ENCODE data around the gene PIANP. TPM values are rescaled to one million over a fixed set of nuclear protein-coding genes. Genes with fewer than 3 reads are reported as not detected.

Gene PIANP
- total and polyA plus RNA-seq, 5 donors from 2014 or later = 0.13 TPM; not detected in 4

DNA sequence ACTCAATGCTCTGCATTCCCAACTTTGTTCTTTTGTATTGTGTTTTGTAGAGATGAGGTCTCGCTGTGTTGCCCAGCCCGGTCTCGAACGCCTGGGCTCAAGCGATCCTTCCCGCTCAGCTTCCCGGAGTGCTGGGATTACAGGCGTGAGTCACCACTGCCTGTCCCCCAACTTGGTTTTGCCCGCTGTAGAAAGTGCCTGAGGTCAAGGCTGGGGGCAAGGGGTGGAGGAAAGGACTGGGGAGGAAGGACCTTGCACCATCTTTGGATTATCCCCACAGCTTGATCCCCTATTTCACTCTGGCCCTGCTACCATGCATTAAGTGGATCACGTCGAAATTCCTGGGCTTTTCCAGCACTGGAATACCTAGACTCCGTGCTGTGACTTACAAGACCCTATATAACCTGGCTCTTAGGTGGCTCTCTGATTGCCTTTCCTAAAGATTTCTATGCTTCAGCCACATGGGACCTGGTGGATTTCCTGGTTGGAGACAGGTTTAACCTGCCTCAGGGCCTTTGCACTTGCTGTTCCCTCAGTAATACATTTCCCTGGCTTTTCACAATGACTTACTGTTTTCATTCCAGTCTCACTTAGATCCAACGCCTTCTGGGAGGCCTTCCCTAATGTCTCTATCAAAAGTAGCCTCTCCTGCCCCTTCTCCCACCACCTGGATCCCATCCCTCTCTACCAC, 608 bp upstream of the PIANP start:
- H3K27ac Mint-ChIP-seq = peak overlapping the region in 1 of 3 donors; percentile 63
- peaks cover 69% of the 10 kb centered on the region for H3K27me3 Mint-ChIP-seq
- H3K9me3 ChIP-seq (ENCODE audit: control insufficient read depth in 2 of 2, low read length in 2 of 2) = peaks cover 3 to 5% of the 10 kb centered on the region in 2 experiments
- ATAC-seq (ENCODE audit: low read depth in 2 of 2) (no peak), DNase-seq (no peak)
- H3K4me3 Mint-ChIP-seq = peak overlapping the region; percentile 59 to 74 (median 70)
- H3K27me3 ChIP-seq (ENCODE audit: control insufficient read depth, insufficient read depth, low read length) = peaks cover 30% of the 10 kb centered on the region
- H3K27ac ChIP-seq (ENCODE audit: insufficient read depth, low read length, poor library complexity, severe bottlenecking) = no peak overlapping the region
- H3K36me3 ChIP-seq (ENCODE audit: control insufficient read depth, insufficient read depth, low read length) = no peaks in the 10 kb centered on the region
- H3K4me1 ChIP-seq (ENCODE audit: control insufficient read depth, insufficient read depth, low read length, poor library complexity, severe bottlenecking) = peaks cover 13% of the 10 kb centered on the region
- peaks cover 0 to 4% (median 0%) of the 10 kb centered on the region in 7 donors for H3K9me3 Mint-ChIP-seq
- H3K4me1 Mint-ChIP-seq = peaks cover 0 to 30% (median 7%) of the 10 kb centered on the region in 4 donors
- no peaks in the 10 kb centered on the region for H3K36me3 Mint-ChIP-seq
- peak overlapping the region; percentile 15 for H3K4me3 ChIP-seq (ENCODE audit: low read depth, low read length)

DNA sequence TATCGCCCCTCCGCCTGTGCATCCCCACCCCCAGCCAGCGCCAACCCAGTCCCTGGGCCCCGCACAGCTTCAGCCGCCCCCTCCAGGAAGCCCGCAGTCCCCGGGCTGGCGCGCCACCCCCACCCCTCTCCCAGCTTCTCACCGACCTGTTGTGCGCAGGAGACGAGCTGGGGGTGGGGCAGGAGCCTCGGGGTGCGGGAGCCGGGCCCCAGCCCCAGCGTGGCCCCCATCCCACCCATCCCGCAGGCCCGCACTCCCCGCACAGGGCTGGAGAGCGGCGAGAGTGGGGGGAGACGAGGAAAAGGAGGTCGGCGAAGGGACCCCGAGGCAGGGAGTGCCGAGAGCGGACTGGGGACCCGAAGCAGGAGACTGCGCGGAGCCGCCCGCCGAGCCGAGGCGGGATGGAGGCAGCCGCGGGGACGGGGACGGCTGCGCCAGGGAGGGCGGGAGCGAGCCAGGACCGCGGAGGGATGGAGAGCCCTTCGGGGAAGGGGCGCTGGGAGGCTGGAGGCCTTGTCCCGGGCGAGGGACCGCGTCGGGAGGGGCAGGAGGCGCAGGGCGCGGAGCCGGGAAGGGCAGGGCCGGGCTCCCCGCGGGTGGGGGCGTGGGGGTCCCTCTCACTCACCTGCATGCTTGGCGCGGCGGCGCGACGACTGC, 498 bp downstream of the PIANP start:
- no peak overlapping the region for H3K4me3 ChIP-seq (ENCODE audit: low read depth, low read length)
- ATAC-seq (ENCODE audit: low read depth in 2 of 2) (peak in 1 of 2 donors; percentile 3), DNase-seq (no peak)
- no peak overlapping the region for H3K27ac ChIP-seq (ENCODE audit: insufficient read depth, low read length, poor library complexity, severe bottlenecking)
- peaks cover 30% of the 10 kb centered on the region for H3K27me3 ChIP-seq (ENCODE audit: control insufficient read depth, insufficient read depth, low read length)
- peaks cover 13% of the 10 kb centered on the region for H3K4me1 ChIP-seq (ENCODE audit: control insufficient read depth, insufficient read depth, low read length, poor library complexity, severe bottlenecking)
- Mint-ChIP-seq H3K4me1 (peaks cover 0 to 32% (median 7%) of the 10 kb centered on the region in 4 donors), H3K9me3 (peaks cover 0 to 4% (median 0%) of the 10 kb centered on the region in 7 donors), H3K4me3 (peak overlapping the region in 3 of 4 donors; percentile 46 to 76 (median 65)), H3K36me3 (no peaks in the 10 kb centered on the region), H3K27me3 (peaks cover 72% of the 10 kb centered on the region), H3K27ac (no peak overlapping the region)
- peaks cover 3 to 5% of the 10 kb centered on the region in 2 experiments for H3K9me3 ChIP-seq (ENCODE audit: control insufficient read depth in 2 of 2, low read length in 2 of 2)
- H3K36me3 ChIP-seq (ENCODE audit: control insufficient read depth, insufficient read depth, low read length) = no peaks in the 10 kb centered on the region

DNA sequence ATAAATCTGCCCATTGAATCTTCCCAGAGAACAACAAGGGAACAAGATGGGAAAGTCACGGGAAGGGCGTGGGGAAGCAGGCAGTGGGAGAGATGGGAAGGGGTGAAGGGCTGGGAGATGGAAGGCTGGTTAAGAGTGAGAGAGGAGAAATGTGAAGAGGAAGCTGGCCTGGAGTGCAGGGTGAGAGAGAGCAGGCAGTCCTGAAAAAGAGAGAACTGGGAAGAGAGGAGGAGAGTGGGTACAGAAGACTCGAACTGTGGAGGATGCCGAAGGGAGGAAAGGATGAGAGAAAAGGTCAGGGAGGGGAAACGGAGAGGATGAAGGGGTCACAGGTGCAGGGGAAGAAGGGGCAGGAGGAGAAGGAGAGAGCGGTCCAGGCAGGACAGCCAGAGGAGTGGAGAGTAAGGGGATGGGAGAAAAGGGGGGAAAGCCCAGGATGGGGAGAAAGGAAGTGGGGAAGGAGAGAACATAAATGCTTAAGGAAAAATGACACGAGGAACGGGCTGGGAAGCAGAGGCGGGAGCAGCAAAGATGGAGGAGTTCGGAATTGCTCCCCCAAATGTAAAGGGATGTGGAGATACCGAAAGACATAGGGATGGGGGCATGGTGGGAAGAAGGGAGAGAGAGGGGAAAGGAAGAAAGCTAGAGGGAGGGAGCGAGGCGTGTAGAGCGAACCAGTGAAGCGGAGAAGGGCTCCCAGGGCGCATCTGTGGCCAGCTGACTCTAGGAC, 1.2 kb downstream of the PIANP start:
- no peaks in the 10 kb centered on the region for H3K36me3 Mint-ChIP-seq
- no peak for ATAC-seq (ENCODE audit: low read depth in 2 of 2)
- no peak for DNase-seq
- Histone ChIP-seq H3K9me3 (ENCODE audit: control insufficient read depth in 2 of 2, low read length in 2 of 2) (peaks cover 3 to 5% of the 10 kb centered on the region in 2 experiments), H3K4me3 (ENCODE audit: low read depth, low read length) (no peak overlapping the region), H3K36me3 (ENCODE audit: control insufficient read depth, insufficient read depth, low read length) (no peaks in the 10 kb centered on the region), H3K27me3 (ENCODE audit: control insufficient read depth, insufficient read depth, low read length) (peaks cover 30% of the 10 kb centered on the region), H3K4me1 (ENCODE audit: control insufficient read depth, insufficient read depth, low read length, poor library complexity, severe bottlenecking) (peaks cover 13% of the 10 kb centered on the region), H3K27ac (ENCODE audit: insufficient read depth, low read length, poor library complexity, severe bottlenecking) (no peak overlapping the region)
- H3K9me3 Mint-ChIP-seq = peaks cover 0 to 4% (median 0%) of the 10 kb centered on the region in 7 donors
- H3K4me3 Mint-ChIP-seq = peak overlapping the region; percentile 28 to 76 (median 70)
- H3K4me1 Mint-ChIP-seq = peaks cover 0 to 32% (median 7%) of the 10 kb centered on the region in 4 donors
- H3K27ac Mint-ChIP-seq = peak overlapping the region in 2 of 3 donors; percentile 43 to 80
- H3K27me3 Mint-ChIP-seq = peaks cover 65% of the 10 kb centered on the region

DNA sequence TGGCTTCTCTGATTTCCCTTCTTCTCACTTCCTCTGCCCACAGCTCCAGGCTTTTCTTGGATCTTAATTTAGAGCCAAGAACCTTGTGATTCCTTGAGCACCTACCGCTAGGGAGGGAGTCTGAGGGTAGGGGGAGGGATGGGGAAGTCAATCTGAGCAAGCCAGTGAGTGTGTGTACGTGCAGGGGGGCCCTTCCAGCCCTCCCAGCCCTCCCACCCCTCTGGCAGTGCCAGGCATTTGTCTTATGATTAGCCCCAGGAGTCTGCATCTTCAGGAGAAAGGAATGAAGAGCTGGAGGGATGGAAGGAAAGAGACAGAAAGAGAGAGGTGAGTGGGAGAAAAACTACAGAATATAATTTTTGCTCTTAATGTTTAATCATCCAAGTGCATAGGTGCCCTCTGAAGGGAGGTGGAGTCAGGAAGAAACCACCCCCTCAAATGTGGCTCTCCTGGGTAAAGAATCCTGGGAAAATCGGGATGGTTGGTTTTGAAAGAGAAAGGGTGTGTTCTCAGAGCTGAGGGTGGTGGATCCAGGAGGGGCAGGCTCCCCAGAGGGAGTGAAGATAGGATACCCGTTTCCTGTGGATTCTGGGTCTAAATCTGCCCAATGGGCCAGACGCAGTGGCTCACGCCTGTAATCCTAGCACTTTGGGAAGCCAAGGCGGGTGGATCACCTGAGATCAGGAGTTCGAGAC, 2.1 kb downstream of the PIANP start:
- Histone ChIP-seq H3K4me3 (ENCODE audit: low read depth, low read length) (no peak overlapping the region), H3K9me3 (ENCODE audit: control insufficient read depth in 2 of 2, low read length in 2 of 2) (peaks cover 3 to 5% of the 10 kb centered on the region in 2 experiments), H3K27ac (ENCODE audit: insufficient read depth, low read length, poor library complexity, severe bottlenecking) (no peak overlapping the region), H3K27me3 (ENCODE audit: control insufficient read depth, insufficient read depth, low read length) (peaks cover 23% of the 10 kb centered on the region), H3K36me3 (ENCODE audit: control insufficient read depth, insufficient read depth, low read length) (no peaks in the 10 kb centered on the region), H3K4me1 (ENCODE audit: control insufficient read depth, insufficient read depth, low read length, poor library complexity, severe bottlenecking) (peaks cover 13% of the 10 kb centered on the region)
- DNase-seq = no peak
- Mint-ChIP-seq H3K4me3 (peak overlapping the region in 3 of 4 donors; percentile 28 to 74 (median 57)), H3K9me3 (peaks cover 0 to 4% (median 0%) of the 10 kb centered on the region in 7 donors), H3K27ac (peak overlapping the region in 1 of 3 donors; percentile 73), H3K36me3 (no peaks in the 10 kb centered on the region), H3K4me1 (peaks cover 0 to 32% (median 7%) of the 10 kb centered on the region in 4 donors), H3K27me3 (peaks cover 59% of the 10 kb centered on the region)
- no peak for ATAC-seq (ENCODE audit: low read depth in 2 of 2)

DNA sequence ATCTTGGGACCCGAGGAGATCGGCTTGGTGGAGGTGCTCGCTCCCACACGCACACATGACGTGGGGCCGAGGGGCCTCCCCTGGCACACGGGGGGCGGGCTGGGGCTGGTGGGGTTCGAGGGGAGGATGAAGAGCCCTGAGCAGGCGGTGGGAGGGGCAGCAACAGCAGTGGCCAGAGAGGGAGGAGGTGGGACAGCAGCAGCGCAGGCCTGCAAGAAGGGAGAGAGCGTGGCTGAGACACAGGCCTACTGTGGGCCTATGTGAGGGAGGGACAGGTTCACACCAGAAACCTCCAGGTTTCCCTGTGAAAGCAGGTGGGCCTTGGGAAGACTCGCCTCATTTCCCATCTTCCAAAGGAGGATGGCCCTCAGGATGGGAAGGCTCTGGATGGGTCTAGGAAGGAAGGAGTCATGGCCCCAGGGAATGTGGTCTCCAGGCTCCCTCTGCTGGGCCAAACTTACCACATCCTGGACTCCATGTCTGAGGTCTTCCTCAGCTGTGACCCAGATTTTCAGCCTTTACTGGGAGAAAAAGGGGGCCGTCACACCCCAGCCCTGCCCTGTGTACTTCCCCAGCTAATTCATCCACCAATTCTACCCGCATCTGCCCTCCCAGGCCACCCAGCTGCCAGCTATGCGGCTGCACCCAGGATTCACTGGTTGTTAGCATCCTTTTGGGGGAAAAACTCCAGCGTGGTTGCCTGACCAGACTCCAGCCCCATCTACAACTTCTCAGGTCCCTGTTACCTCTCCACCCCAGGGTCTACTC, 2.8 kb downstream of the PIANP start:
- Mint-ChIP-seq H3K36me3 (no peaks in the 10 kb centered on the region), H3K4me1 (peaks cover 0 to 35% (median 8%) of the 10 kb centered on the region in 4 donors), H3K27ac (peak overlapping the region in 1 of 3 donors; percentile 73), H3K27me3 (peaks cover 51% of the 10 kb centered on the region), H3K9me3 (peaks cover 0 to 4% (median 0%) of the 10 kb centered on the region in 7 donors), H3K4me3 (peak overlapping the region in 2 of 4 donors; percentile 26 to 59)
- peaks cover 13% of the 10 kb centered on the region for H3K4me1 ChIP-seq (ENCODE audit: control insufficient read depth, insufficient read depth, low read length, poor library complexity, severe bottlenecking)
- H3K9me3 ChIP-seq (ENCODE audit: control insufficient read depth in 2 of 2, low read length in 2 of 2) = peaks cover 3 to 5% of the 10 kb centered on the region in 2 experiments
- no peaks in the 10 kb centered on the region for H3K36me3 ChIP-seq (ENCODE audit: control insufficient read depth, insufficient read depth, low read length)
- peak in 1 of 3 donors; percentile 38 for DNase-seq
- peaks cover 21% of the 10 kb centered on the region for H3K27me3 ChIP-seq (ENCODE audit: control insufficient read depth, insufficient read depth, low read length)
- no peak overlapping the region for H3K4me3 ChIP-seq (ENCODE audit: low read depth, low read length)
- H3K27ac ChIP-seq (ENCODE audit: insufficient read depth, low read length, poor library complexity, severe bottlenecking) = no peak overlapping the region
- ATAC-seq (ENCODE audit: low read depth in 2 of 2) = no peak

DNA sequence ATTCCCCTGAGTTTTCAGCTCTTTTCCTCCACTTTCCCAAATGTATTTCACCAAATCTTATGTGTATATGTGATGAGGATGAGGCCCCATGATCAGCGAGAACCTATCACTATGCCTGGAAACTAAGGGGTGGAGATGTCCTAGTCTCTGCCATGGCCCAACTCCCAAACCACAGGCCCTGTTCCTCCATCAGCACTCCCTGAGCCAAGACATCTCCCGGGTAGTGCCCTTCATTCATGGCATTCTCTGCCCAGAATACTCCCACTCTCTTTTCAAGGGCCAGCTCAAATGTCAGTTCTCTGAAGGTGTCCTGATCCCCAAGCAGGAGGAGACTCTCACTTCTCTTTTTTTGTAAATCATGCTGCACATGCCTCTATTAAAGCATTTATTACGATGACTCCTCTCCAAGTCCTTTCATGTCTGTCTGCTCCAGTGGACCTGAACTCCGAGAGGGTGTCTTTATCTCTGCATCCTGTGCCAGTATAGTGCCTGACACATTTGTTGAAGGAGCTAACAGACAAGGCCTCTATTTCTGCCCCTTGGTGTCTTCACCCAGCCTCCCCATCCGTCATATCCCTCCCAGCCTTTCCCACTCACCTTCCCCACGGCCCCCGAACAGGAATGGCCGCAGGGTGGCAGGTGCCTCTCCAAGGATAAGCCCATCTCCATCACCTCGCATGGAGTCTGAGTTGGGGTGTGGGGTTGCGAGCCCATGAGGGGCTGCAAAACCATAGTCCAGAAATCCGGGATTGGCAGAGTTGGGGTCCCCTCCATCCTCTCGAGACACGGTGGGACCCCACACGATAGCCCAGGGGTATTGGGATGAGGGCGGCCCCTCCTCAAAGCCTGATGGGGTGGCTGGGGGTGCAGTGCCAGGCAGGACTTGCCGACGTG, 3.7 kb downstream of the PIANP start:
- Mint-ChIP-seq H3K4me1 (peaks cover 0 to 33% (median 7%) of the 10 kb centered on the region in 4 donors), H3K4me3 (peak overlapping the region in 1 of 4 donors; percentile 34), H3K27me3 (peaks cover 43% of the 10 kb centered on the region), H3K36me3 (no peaks in the 10 kb centered on the region), H3K9me3 (peaks cover 0 to 4% (median 0%) of the 10 kb centered on the region in 7 donors), H3K27ac (no peak overlapping the region)
- Histone ChIP-seq H3K4me3 (ENCODE audit: low read depth, low read length) (no peak overlapping the region), H3K9me3 (ENCODE audit: control insufficient read depth in 2 of 2, low read length in 2 of 2) (peaks cover 3 to 5% of the 10 kb centered on the region in 2 experiments), H3K27me3 (ENCODE audit: control insufficient read depth, insufficient read depth, low read length) (peaks cover 17% of the 10 kb centered on the region), H3K4me1 (ENCODE audit: control insufficient read depth, insufficient read depth, low read length, poor library complexity, severe bottlenecking) (peaks cover 13% of the 10 kb centered on the region), H3K27ac (ENCODE audit: insufficient read depth, low read length, poor library complexity, severe bottlenecking) (no peak overlapping the region), H3K36me3 (ENCODE audit: control insufficient read depth, insufficient read depth, low read length) (no peaks in the 10 kb centered on the region)
- DNase-seq (no peak), ATAC-seq (ENCODE audit: low read depth in 2 of 2) (no peak)

All from CD4-positive, CD25-positive, alpha-beta regulatory T cell (primary cell).